ENCODE data around the gene SNX5. TPM values are rescaled to one million over a fixed set of nuclear protein-coding genes. Genes with fewer than 3 reads are reported as not detected.

The SNX5 gene
- total and polyA plus RNA-seq, 2 of the 13 experiments (the other 11 are each of a cell fraction or from before 2014, with no cell fraction given), result 664 to 1,040 TPM

- TF ChIP-seq CHD2 (IDR thresholded peaks at IDR 0.05; ENCODE audit: low read depth, low read length), result no peak
- TF ChIP-seq ZNF468 (CRISPR knock-in tag; IDR thresholded peaks at IDR 0.05), result no peak
- TF ChIP-seq KDM6A (CRISPR knock-in tag; IDR thresholded peaks at IDR 0.05; ENCODE audit: low read depth), result no peak
- TF ChIP-seq SCMH1 (CRISPR knock-in tag; IDR thresholded peaks at IDR 0.05; ENCODE audit: borderline replicate concordance), result no peak
- TF ChIP-seq GTF3A (CRISPR knock-in tag; conservative IDR thresholded peaks at IDR 0.05), result no peak
- TF ChIP-seq ZNF780A (CRISPR knock-in tag; IDR thresholded peaks at IDR 0.05), result no peak
- TF ChIP-seq SIN3A (IDR thresholded peaks at IDR 0.05; ENCODE audit: borderline replicate concordance, low read depth, low read length), result no peak
- no peak for TF ChIP-seq ATF6 (CRISPR knock-in tag; conservative IDR thresholded peaks at IDR 0.05)
- no peak for TF ChIP-seq EZH2 (conservative IDR thresholded peaks at IDR 0.05; ENCODE audit: low read depth, low read length)
- no peak for TF ChIP-seq NFE2L2 (IDR thresholded peaks at IDR 0.05; ENCODE audit: low read length)
- no peak for TF ChIP-seq PRDM15 (CRISPR knock-in tag; IDR thresholded peaks at IDR 0.05)
Measured at GRCh38 chr20:17932396-17932795, 36.2 kb downstream of the SNX5 start (continued).
